Trophoblast cell (in vitro differentiated cells and primary cell): ENCODE results near the gene NAP1L4.

ENCODE experiments used
- DNase-seq, 2 donors: peaks; one replicate each; pipeline ENCODE4 v3.0.0-alpha.2; 2016
- H2AFZ ChIP-seq: 2 replicates; pipeline ENCODE4 v1.6.1; 2013; ENCODE audit warnings: low read length, moderate library complexity, mild to moderate bottlenecking; ENCODE audit not compliant: insufficient read depth, poor library complexity
- H2AK5ac ChIP-seq: 2 replicates; pipeline ENCODE4 v1.6.1; 2013; ENCODE audit warnings: mild to moderate bottlenecking, low read length
- H2BK120ac ChIP-seq: 2 replicates; pipeline ENCODE4 v1.6.1; 2013; ENCODE audit warnings: low read length, mild to moderate bottlenecking, moderate library complexity; ENCODE audit not compliant: insufficient read depth, poor library complexity
- H2BK12ac ChIP-seq: 2 replicates; pipeline ENCODE4 v1.6.1; 2013; ENCODE audit warnings: mild to moderate bottlenecking, low read length, moderate library complexity
- H2BK5ac ChIP-seq: 2 replicates; pipeline ENCODE4 v1.6.1; 2013; ENCODE audit warnings: low read length, low read depth, moderate library complexity, mild to moderate bottlenecking; ENCODE audit not compliant: poor library complexity
- H3K14ac ChIP-seq: 2 replicates; pipeline ENCODE4 v1.6.1; 2013; ENCODE audit warnings: mild to moderate bottlenecking, low read length
- H3K18ac ChIP-seq: 2 replicates; pipeline ENCODE4 v1.6.1; 2013; ENCODE audit warnings: mild to moderate bottlenecking, low read length
- H3K23ac ChIP-seq: 2 replicates; pipeline ENCODE4 v1.6.1; 2013; ENCODE audit warnings: low read length
- H3K27ac ChIP-seq: 2 replicates; pipeline ENCODE4 v1.5.1; 2013; ENCODE audit warnings: low read depth, mild to moderate bottlenecking, inconsistent platforms, low read length, moderate library complexity
- H3K27me3 ChIP-seq: 2 replicates; pipeline ENCODE4 v1.6.1; 2013; ENCODE audit warnings: inconsistent platforms, mild to moderate bottlenecking, low read length, moderate library complexity; ENCODE audit not compliant: insufficient read depth
- H3K36me3 ChIP-seq, 2 experiments: 1 replicate in 1 of 2; 2 replicates in 1 of 2; pipeline ENCODE4 v1.6.1; 2013; ENCODE audit warnings: low read length in 2 of 2, mild to moderate bottlenecking in 2 of 2, moderate library complexity in 1 of 2; ENCODE audit not compliant: insufficient read depth in 2 of 2, control insufficient read depth in 1 of 2
- H3K4ac ChIP-seq: 2 replicates; pipeline ENCODE4 v1.6.1; 2013; ENCODE audit warnings: low read depth, mild to moderate bottlenecking, low read length, moderate library complexity
- H3K4me1 ChIP-seq, 2 experiments: 1 replicate in 1 of 2; 2 replicates in 1 of 2; pipeline ENCODE4 v1.6.1; 2013; ENCODE audit warnings: low read length in 2 of 2, mild to moderate bottlenecking in 2 of 2, moderate library complexity in 1 of 2; ENCODE audit not compliant: insufficient read depth in 2 of 2, control insufficient read depth in 1 of 2
- H3K4me2 ChIP-seq: 2 replicates; pipeline ENCODE4 v1.6.1; 2013; ENCODE audit warnings: inconsistent platforms, mild to moderate bottlenecking, low read length, moderate library complexity
- H3K4me3 ChIP-seq: 2 replicates; pipeline ENCODE4 v1.5.1; 2013; ENCODE audit warnings: mild to moderate bottlenecking, low read depth, low read length, inconsistent platforms
- H3K79me1 ChIP-seq: one replicate; pipeline ENCODE4 v1.6.1; 2013; ENCODE audit warnings: low read length
- H3K79me2 ChIP-seq: 2 replicates; pipeline ENCODE4 v1.6.1; 2013; ENCODE audit warnings: low read length, mild to moderate bottlenecking; ENCODE audit not compliant: control insufficient read depth, insufficient read depth, poor library complexity
- H3K9ac ChIP-seq: 2 replicates; pipeline ENCODE4 v1.6.1; 2013; ENCODE audit warnings: mild to moderate bottlenecking, low read length
- H3K9me3 ChIP-seq: 2 replicates; pipeline ENCODE4 v1.6.1; 2013; ENCODE audit warnings: low read depth, mild to moderate bottlenecking, control low read depth, inconsistent platforms, low read length; ENCODE audit not compliant: insufficient read depth
- H4K12ac ChIP-seq: 2 replicates; pipeline ENCODE4 v1.6.1; 2013; ENCODE audit warnings: low read depth, mild to moderate bottlenecking, low read length, moderate library complexity
- H4K8ac ChIP-seq: 2 replicates; pipeline ENCODE4 v1.6.1; 2013; ENCODE audit warnings: low read depth, mild to moderate bottlenecking, low read length, moderate library complexity
- H4K91ac ChIP-seq: one replicate; pipeline ENCODE4 v1.6.1; 2013; ENCODE audit warnings: low read depth, mild to moderate bottlenecking, low read length, moderate library complexity
- WGBS: extraction: QIAGEN DNeasy Blood & Tissue Kit; methylation state at CpG from one replicate; pipeline ENCODE4 v1.1.7; 2013; ENCODE audit warnings: missing lambda C conversion rate; ENCODE audit not compliant: insufficient read length, insufficient coverage; ENCODE audit errors: extremely low coverage; 5-methylcytosine and 5-hydroxymethylcytosine counted together

Gene NAP1L4

DNA sequence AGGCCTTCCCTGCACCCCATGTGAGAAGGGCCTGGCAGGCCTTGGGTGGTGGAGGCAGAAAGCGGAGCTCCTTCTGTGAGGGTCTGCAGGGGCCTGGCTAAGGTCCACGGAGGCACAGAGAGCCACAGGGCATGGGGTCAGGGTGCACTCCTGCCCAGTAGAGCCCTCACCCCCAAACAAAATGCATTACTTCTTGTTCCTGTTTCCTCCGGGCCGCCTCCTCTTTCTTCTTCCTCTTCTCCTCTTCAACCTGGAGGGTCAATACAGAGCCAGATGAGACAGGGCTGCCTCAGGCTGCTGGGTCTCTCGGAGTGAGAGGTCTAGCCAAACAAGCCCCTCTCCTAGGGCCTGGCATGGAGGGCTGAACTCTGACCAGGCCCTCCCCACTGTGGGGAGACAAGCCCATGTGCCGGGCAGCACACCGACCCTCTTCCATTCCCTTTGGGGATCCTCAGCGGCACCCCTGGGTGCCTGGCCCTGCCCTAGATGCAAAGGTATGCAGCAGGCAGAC, 10.3 kb upstream of the NAP1L4 start:
- no CpG with 5 or more reads among the region's 8 CpGs for WGBS

DNA sequence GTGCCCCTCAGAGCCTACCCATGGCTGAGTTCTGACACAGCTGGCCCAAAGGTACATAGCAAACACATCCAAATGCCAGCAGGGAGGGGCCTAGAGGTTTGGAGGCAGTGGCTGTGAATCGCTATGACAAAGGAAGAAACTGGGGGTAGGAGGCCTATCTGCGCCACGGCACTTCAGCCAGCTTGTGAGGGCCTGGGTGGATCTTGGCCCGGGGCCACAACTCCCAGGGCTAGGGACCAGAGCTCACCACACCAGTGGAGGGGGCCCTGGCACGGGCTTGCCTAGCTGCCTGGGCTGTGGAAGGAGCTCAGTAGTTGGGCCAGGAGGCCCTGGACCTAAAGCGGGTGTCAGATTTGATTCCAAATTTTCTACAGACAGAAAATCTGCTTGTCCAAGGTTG, 9.4 kb upstream of the NAP1L4 start:
- H3K4me2 ChIP-seq = no peak overlapping the region
- no peaks in the 10 kb centered on the region for H3K27me3 ChIP-seq
- H3K18ac ChIP-seq = no peak overlapping the region
- no peaks in the 10 kb centered on the region for H3K79me2 ChIP-seq
- H4K91ac ChIP-seq = no peak overlapping the region
- H3K27ac ChIP-seq = no peak overlapping the region
- H3K9ac ChIP-seq = no peak overlapping the region
- H3K4ac ChIP-seq = no peak overlapping the region
- H3K4me3 ChIP-seq = no peak overlapping the region
- DNase-seq = no peak
- H3K23ac ChIP-seq = no peak overlapping the region
- H2AK5ac ChIP-seq = no peak overlapping the region
- H2BK5ac ChIP-seq = no peak overlapping the region
- H3K36me3 ChIP-seq = peaks cover 51 to 58% of the 10 kb centered on the region in 2 experiments
- no peak overlapping the region for H2BK12ac ChIP-seq
- peaks cover 0 to 8% of the 10 kb centered on the region in 2 experiments for H3K4me1 ChIP-seq
- H2AFZ ChIP-seq = no peak overlapping the region
- no peak overlapping the region for H2BK120ac ChIP-seq
- no peak overlapping the region for H4K8ac ChIP-seq
- WGBS = no CpG with 5 or more reads among the region's 6 CpGs
- H3K9me3 ChIP-seq = peaks cover 2% of the 10 kb centered on the region
- H4K12ac ChIP-seq = no peak overlapping the region
- peaks cover 3% of the 10 kb centered on the region for H3K79me1 ChIP-seq
- H3K14ac ChIP-seq = no peak overlapping the region

More for the DNA sequence above, 10.3 kb upstream of the NAP1L4 start:
- Histone ChIP-seq H3K79me2 (no peaks in the 10 kb centered on the region), H3K27ac (no peak overlapping the region), H3K4me2 (no peak overlapping the region), H3K23ac (no peak overlapping the region), H2AK5ac (no peak overlapping the region), H3K4me1 (peaks cover 0 to 1% of the 10 kb centered on the region in 2 experiments), H3K79me1 (peaks cover 2% of the 10 kb centered on the region), H3K4me3 (no peak overlapping the region), H2BK120ac (no peak overlapping the region), H3K18ac (no peak overlapping the region), H4K12ac (no peak overlapping the region), H2BK5ac (no peak overlapping the region), H4K91ac (no peak overlapping the region), H4K8ac (no peak overlapping the region), H2AFZ (no peak overlapping the region), H3K4ac (no peak overlapping the region), H3K36me3 (peaks cover 60 to 65% of the 10 kb centered on the region in 2 experiments), H3K27me3 (no peaks in the 10 kb centered on the region), H3K9me3 (peaks cover 2% of the 10 kb centered on the region), H2BK12ac (no peak overlapping the region), H3K9ac (no peak overlapping the region), H3K14ac (no peak overlapping the region)
- DNase-seq = no peak

- no peak for DNase-seq
- no peak overlapping the region for H4K8ac ChIP-seq
Measured at GRCh38 chr11:3000032-3000961, 8.2 kb upstream of the NAP1L4 start.

GRCh38 chr11:2999464-2999998, 7.4 kb upstream of the NAP1L4 start:
- H3K79me2 ChIP-seq = no peaks in the 10 kb centered on the region
- H2BK5ac ChIP-seq = no peak overlapping the region
- no peak overlapping the region for H3K14ac ChIP-seq
- H3K36me3 ChIP-seq = peaks cover 45 to 49% of the 10 kb centered on the region in 2 experiments
- peaks cover 3% of the 10 kb centered on the region for H3K79me1 ChIP-seq
- H3K4me3 ChIP-seq = no peak overlapping the region
- H3K23ac ChIP-seq = no peak overlapping the region
- no peak overlapping the region for H3K4ac ChIP-seq
- H3K9me3 ChIP-seq = peaks cover 2% of the 10 kb centered on the region
- no peaks in the 10 kb centered on the region for H3K27me3 ChIP-seq
- H2AK5ac ChIP-seq = no peak overlapping the region
- H3K4me1 ChIP-seq = peaks cover 0 to 8% of the 10 kb centered on the region in 2 experiments
- H2BK12ac ChIP-seq = no peak overlapping the region
- no CpG with 5 or more reads among the region's 10 CpGs for WGBS
- H3K27ac ChIP-seq = no peak overlapping the region
- no peak for DNase-seq
- H4K8ac ChIP-seq = no peak overlapping the region
- no peak overlapping the region for H3K4me2 ChIP-seq
- H2AFZ ChIP-seq = no peak overlapping the region
- no peak overlapping the region for H2BK120ac ChIP-seq
- H3K9ac ChIP-seq = peak overlapping the region; percentile 28
- no peak overlapping the region for H4K12ac ChIP-seq
- H3K18ac ChIP-seq = no peak overlapping the region
- H4K91ac ChIP-seq = no peak overlapping the region

More at GRCh38 chr11:3000032-3000961, 8.2 kb upstream of the NAP1L4 start:
- H3K79me2 ChIP-seq = no peaks in the 10 kb centered on the region
- H3K27ac ChIP-seq = no peak overlapping the region
- no peak overlapping the region for H2AK5ac ChIP-seq
- H2BK120ac ChIP-seq = no peak overlapping the region
- no peak overlapping the region for H3K9ac ChIP-seq
- WGBS = no CpG with 5 or more reads among the region's 17 CpGs
- H2BK5ac ChIP-seq = no peak overlapping the region
- H3K36me3 ChIP-seq = peaks cover 47 to 52% of the 10 kb centered on the region in 2 experiments
- H4K91ac ChIP-seq = no peak overlapping the region
- no peak overlapping the region for H3K23ac ChIP-seq
- H2AFZ ChIP-seq = no peak overlapping the region
- H3K79me1 ChIP-seq = peaks cover 3% of the 10 kb centered on the region
- no peak overlapping the region for H3K4me3 ChIP-seq
- no peak overlapping the region for H4K12ac ChIP-seq
- no peak overlapping the region for H3K18ac ChIP-seq
- no peak overlapping the region for H3K4me2 ChIP-seq
- no peak overlapping the region for H2BK12ac ChIP-seq
- no peak overlapping the region for H3K4ac ChIP-seq
- no peak overlapping the region for H3K14ac ChIP-seq
- no peaks in the 10 kb centered on the region for H3K27me3 ChIP-seq
- H3K4me1 ChIP-seq = peaks cover 0 to 8% of the 10 kb centered on the region in 2 experiments
- H3K9me3 ChIP-seq = peaks cover 2% of the 10 kb centered on the region
